Measurements from ENCODE around the gene BAIAP2L1.

DNA sequence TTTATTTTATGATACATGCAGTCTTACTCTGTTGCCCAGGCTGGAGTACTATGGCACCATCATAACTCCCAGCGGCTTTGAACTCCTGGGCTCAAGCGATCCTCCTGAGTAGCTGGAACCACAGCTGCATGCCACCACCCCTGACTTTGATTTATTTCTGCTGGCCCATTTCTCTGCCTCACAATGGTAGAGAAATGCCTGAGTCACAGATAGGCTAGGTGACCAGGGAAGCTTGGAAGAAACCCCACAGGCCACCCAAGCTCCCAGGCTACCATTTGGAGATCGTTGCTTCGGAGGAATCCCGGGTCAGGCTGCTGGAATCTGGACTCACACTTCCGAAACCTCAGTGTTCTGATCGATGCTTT is 17.4 kb upstream of the BAIAP2L1 start:
- TF ChIP-seq, protein P1, sequence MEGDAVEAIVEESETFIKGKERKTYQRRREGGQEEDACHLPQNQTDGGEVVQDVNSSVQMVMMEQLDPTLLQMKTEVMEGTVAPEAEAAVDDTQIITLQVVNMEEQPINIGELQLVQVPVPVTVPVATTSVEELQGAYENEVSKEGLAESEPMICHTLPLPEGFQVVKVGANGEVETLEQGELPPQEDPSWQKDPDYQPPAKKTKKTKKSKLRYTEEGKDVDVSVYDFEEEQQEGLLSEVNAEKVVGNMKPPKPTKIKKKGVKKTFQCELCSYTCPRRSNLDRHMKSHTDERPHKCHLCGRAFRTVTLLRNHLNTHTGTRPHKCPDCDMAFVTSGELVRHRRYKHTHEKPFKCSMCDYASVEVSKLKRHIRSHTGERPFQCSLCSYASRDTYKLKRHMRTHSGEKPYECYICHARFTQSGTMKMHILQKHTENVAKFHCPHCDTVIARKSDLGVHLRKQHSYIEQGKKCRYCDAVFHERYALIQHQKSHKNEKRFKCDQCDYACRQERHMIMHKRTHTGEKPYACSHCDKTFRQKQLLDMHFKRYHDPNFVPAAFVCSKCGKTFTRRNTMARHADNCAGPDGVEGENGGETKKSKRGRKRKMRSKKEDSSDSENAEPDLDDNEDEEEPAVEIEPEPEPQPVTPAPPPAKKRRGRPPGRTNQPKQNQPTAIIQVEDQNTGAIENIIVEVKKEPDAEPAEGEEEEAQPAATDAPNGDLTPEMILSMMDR (conservative IDR thresholded peaks at IDR 0.05) = no peak
- no peak for TF ChIP-seq ZFX (IDR thresholded peaks at IDR 0.05)

Measured in C4-2B (cell line).